Measurements from ENCODE around the gene RHBDD2.
"Not testable (repeated sequence)": the region's sequence is repeated elsewhere in the genome, so short reads cannot be mapped to it uniquely, and the experiment has no call there.

Gene RHBDD2

GRCh38 chr7:75896803-75897327 lies 18.0 kb downstream of the RHBDD2 start:
- no peak for TF ChIP-seq CTCF (IDR thresholded peaks at IDR 0.05; ENCODE audit: low read depth, low read length)
- no peak overlapping the region for H3K4me3 ChIP-seq (ENCODE audit: low read depth, low read length)

- H3K4me3 ChIP-seq (ENCODE audit: low read depth, low read length) = no peak overlapping the region
- TF ChIP-seq CTCF (IDR thresholded peaks at IDR 0.05; ENCODE audit: low read depth, low read length) = no peak
Measured at GRCh38 chr7:75900617-75901315, 21.9 kb downstream of the RHBDD2 start.

- H3K4me3 ChIP-seq (ENCODE audit: low read depth, low read length) = no peak overlapping the region
Measured at GRCh38 chr7:75905785-75906604, 27.2 kb downstream of the RHBDD2 start.

GRCh38 chr7:75906991-75907667 lies 28.3 kb downstream of the RHBDD2 start:
- no peak for TF ChIP-seq CTCF (IDR thresholded peaks at IDR 0.05; ENCODE audit: low read depth, low read length)
- no peak overlapping the region for H3K4me3 ChIP-seq (ENCODE audit: low read depth, low read length)

More at GRCh38 chr7:75905785-75906604, 27.2 kb downstream of the RHBDD2 start:
- TF ChIP-seq CTCF (IDR thresholded peaks at IDR 0.05; ENCODE audit: low read depth, low read length) = no peak

GRCh38 chr7:75907668-75908039 lies 28.8 kb downstream of the RHBDD2 start:
- H3K4me3 ChIP-seq (ENCODE audit: low read depth, low read length) = not testable (repeated sequence)

GRCh38 chr7:75909521-75910132 lies 30.8 kb downstream of the RHBDD2 start:
- TF ChIP-seq CTCF (IDR thresholded peaks at IDR 0.05; ENCODE audit: low read depth, low read length) = no peak
- no peak overlapping the region for H3K4me3 ChIP-seq (ENCODE audit: low read depth, low read length)

GRCh38 chr7:75911186-75911585 lies 32.4 kb downstream of the RHBDD2 start:
- H3K4me3 ChIP-seq (ENCODE audit: low read depth, low read length) = not testable (repeated sequence)

Data from WI38 (cell line).